TTC549 (cell line): ENCODE measurements around the gene FYCO1.

Experiments used
- FAIRE-seq: peaks from 2 replicates; lab custom pipeline; 2012; peaks lifted over from hg19 to GRCh38; lab: Jason Lieb, UNC

Gene FYCO1

DNA sequence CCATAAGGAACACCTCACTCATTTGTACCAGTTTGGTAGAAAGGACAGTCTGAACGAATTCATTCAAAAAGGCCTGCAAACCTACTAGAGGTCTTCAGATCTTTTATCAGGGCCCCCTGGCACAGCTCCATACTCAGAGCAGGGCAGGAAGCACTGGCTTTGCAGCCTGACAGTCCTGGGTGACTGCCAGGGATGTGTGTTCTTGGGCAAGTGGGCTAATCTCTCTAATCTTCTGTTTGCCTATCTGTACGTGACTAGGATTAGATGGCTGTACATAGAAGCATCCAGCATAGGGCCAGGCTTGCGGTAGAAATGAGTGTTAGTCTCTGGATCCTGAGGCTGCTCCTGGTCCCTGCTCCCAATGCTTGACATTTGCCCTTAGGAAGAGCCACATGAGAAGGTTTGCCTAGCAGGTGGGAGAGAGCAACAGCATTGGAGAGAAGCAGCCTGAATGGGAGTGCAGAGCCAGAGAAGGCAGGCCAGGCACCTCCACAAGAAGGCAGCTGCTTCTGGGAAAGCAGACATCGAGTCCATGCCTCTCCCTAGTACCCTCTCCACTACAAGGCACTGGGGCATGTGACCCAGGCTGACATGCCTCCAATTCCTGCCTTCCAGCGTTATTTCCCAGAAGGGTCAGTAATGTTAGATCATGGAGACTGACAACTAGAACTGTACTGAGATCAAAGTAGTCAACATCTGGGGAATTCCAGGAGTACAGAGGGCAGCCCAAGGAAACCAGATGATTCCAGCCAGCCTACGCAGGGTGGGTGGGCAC is 53.4 kb downstream of the FYCO1 start:
- no peak for FAIRE-seq

DNA sequence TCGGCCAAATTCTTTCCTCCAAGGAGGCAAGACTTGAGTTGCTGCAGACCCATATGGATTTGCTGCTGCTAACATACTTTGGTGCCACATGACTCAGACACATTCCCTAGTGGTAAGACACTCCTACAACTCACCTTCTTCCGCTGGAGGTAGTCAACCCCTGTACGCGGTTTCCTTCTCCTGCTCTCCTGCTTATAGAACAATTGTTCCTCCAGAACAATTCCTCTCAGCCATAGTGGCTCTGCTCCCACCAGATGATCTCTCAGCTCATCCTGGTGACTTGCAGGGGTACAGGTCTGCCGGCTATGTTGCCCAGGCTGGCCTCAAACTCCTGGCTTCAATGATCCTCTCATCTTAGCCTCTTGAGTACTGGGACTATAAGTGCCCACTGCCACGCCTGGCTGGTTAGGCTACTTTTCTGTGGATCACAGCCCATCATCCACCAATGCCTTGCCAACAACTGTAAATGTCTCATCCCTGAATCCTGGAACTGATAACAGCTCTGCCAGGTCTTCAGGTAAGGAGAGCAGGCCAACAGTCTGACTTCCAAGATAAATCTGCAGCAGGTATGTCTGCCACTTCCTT is 54.8 kb downstream of the FYCO1 start:
- FAIRE-seq: no peak

DNA sequence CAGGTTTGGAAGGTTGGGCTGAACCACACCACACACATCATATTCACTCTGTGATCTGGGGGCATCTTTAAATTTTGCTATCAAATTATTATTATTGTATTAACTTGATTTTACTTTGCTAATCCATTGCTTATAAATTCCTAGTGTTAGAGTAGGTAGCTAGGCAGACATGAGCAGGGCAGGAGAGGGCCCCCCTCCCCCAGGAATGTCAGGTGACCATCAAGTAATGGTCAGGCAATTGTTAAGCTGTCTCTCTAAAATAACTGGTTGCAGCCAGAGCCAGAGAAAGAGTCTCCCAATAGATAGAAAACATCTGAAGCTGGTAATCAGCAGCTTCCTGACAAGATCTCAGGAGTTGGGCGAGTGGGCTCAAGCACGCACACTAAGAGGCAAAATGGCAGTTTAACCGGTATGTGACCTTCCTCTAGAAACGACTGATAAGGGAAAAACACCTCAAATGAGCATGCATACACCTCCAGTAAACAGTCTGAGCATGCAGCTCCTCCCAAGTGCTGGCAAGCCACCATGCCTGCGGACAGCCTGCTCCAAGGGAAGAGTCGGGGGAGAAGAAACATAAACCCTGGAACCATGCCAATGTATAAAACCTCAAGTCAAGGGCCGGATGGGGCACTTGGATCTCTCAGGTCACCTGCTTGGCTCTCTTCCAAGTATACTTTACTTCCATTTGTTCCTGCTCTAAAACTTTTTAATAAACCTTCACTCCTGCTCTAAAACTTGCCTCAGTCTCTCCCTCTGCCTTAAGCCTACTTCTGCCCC is 55.4 kb downstream of the FYCO1 start:
- no peak for FAIRE-seq

DNA sequence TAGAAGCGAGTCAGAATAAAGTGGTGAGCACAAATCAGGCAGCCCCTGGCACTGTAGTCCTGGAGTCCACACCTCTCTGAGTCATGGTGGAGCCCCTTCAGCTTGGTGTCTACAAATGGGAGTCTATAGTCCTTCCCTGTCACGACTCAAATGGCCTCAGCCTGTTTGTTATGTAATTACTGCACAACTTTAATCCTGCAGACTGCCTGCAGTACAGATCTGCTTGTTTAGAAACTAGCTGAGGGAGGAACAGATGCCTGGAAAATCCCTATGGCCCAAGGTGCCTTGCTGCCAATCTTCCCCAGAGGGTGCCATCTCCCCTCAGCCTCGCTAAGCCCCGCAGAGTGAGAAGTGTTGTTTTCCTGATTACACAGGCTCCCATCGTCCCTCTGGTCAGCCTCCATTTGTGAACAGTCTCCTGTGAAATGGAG is 56.3 kb downstream of the FYCO1 start:
- no peak for FAIRE-seq

DNA sequence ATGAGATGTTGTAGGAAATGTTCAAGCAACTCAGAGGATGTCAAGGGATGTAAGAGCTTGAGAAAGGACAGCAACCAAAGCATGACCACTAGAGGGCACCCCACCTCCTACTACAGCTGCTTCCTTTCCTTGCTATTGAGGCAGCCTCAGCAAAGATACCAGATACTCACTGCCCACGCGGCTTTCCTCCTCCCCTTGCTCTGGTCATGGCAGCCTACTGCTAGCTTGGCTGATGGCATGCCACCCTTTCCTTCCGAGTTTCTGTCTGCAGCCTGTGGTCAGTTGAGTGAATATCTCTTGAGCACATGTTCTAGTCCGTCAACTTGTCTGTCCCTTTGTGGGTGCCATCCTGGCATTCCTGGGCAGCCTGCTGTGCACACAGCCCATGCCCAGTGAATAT is 56.8 kb downstream of the FYCO1 start:
- no peak for FAIRE-seq

DNA sequence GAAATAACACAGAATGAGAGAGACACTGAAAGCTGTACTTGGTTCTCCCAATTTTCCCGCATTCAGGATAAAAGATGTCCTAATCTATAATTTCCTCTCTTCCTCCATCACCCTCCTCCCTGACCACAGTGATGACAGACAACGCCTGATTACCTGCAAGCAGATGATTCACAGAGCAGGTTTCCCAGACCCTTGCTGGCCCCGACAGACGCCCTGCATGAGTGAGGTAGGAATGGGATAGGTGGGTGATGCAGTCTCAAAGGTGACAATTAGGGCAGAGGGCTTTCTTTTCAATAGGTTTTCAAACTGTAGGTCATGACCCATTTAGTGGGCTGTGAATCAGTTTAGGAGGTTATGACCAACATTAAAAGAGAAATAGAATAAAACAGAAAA is 57.6 kb downstream of the FYCO1 start:
- FAIRE-seq: no peak

DNA sequence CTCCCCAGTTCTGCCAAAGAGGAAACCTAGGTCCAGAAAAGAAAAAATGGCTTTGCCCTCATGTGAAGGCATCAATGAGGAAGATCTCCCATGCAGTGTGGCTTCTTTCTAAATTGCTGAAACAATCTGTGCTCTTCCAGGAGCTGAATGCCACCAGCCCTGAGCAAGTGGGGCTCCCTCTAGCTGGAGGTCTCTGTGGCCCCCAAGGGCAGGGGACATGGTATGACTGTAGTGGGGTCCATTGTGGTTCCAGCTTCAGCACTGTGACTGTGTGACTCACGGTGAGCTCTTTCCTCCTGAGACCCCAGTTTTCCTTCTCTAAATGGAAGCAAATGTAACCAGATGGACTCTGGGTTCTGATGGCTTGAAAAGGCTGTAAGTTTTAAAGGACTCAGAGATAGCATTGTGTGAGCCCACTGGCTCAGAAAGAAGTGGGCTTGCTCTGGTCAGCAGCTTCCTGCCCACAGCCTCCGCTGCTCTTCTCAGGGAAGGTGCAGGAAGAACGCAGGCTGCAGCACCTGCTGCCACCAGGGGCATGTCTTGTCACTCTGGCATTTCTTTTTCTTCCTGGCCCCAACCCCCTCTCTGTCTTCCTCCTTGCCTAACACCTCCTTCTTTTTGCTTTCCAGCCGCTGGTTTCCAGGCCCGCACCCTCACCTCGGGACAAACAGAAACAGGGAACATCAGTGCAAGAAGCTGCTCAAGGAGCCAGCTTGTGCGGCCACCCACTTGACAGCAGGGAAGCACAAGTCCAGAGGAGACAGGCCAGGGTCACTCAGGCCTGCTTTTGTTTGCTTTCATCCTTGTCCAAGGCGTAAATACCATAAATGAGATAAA is 58.2 kb downstream of the FYCO1 start:
- FAIRE-seq: no peak

DNA sequence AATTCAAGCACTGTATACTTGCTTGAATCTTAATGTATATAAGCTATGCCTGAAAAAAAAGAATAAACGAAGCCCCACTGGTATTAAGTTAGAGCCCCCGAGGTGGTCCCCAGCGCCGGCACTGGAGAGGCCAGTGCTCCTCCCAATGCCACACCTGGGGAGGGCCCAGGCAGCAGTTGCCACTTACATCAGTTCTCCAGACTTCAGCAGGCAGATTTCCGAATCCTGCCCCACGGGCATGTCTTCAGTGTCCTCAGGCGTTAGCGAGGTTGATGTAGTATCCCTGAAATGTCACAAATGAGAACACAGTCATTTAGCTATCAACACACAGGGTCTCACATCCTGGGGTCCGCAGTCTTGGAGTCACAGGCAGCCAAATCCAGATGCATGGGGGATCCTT is 59.4 kb downstream of the FYCO1 start:
- FAIRE-seq: no peak

DNA sequence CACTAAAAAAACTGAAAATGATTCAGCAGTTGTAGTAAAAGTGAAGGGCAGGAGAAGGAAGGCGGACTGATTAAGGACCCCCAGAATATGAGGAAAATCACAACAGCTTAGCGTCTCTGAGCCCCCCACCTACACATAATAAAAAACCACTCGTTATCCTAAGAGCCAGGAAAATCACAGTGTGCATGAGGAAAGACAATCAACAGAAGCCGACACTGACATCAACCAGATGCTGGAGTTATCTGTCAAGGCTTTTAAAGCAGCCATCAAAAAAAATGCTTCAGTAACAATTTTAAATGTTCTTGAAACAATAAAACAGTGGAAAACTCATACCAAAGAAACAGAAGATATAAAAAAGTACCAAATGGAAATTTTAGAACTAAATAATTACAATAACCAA is 62.0 kb downstream of the FYCO1 start:
- no peak for FAIRE-seq

DNA sequence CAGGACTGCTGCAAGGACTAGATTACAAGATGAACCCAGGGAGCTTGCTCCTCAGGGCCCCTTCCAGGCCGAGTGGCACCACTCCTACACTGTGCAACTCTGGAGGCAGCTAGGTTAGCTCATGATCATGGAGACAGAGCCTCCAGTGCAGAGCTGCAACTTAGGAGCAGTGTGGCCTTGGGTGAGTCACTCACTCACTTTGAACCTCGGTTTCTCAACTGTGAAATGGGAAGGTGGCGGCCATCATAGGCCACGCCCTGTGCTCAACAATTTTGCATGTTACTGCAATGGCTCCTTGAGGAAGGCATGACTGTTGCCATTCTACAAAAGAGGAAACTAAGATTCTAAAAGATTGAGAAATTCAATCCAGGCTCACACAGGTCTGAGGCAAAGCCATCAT is 63.5 kb downstream of the FYCO1 start:
- FAIRE-seq: no peak

DNA sequence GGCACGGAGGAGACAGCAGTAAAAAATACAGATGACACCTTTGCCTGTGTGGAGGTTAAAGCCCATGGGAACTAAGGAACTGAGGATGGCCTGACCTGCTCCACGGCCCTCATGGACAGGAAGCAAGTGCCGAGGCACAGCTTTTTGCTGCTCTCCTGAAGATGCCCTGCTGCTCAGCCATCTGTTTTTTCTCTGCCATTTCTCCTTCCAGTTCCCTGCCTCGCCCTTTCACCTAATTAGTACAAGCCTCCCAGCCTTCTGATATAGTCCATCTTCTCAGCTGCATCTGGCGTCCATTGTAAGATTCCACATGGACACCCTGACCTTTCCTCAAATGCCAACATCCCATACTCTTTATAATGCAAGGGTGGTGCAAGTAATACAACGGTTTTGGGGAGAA is 64.1 kb downstream of the FYCO1 start:
- FAIRE-seq: no peak

DNA sequence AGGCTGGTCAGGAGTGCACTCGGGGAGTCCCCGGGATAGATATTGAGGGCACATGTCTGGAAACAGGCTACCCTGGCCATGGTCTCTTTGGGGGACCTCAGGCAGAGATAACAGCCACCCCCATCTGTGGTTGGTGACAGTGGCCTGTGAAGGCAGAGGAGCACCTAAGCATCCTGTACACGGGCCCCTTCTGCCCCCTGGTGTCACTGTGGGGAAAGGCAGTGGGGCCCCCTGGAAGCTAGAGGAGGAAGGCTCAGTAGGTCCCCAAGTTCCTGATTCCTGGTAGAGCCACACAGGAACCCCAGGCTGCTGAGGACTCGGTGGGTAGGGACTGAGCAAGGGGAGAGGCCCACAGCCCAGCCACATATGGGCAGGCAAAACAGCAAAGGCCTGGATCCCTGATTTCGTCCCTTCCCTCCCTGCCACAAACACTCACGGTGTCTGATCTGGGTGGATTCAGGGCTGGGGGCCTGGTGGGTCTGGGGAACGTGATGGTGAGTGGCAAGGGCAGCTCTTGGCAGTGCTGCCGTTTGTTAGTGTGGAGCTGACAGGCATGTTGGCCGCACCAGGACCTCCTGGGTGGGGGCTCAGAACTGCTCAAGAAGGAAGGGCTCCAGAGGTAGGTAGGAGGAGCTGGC is 66.5 kb downstream of the FYCO1 start:
- no peak for FAIRE-seq

DNA sequence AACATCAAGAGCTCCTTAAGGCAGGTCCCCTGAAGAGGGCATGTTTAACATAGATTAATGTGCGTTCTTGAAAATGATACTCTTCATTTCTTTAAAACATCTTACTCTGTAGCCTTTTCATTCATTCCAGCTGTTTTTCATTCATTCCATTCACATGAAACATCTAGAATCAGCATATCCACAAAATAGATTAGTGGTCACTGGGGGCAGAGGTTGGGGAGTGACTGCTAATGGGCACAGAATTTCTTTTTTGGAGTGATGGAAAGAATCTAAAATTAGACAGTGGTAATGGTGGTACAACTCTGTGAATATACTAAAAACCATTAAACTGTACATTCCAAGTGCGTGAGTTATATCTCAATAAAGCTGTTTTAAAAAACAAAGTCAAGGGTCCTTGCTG is 67.7 kb downstream of the FYCO1 start:
- no peak for FAIRE-seq

DNA sequence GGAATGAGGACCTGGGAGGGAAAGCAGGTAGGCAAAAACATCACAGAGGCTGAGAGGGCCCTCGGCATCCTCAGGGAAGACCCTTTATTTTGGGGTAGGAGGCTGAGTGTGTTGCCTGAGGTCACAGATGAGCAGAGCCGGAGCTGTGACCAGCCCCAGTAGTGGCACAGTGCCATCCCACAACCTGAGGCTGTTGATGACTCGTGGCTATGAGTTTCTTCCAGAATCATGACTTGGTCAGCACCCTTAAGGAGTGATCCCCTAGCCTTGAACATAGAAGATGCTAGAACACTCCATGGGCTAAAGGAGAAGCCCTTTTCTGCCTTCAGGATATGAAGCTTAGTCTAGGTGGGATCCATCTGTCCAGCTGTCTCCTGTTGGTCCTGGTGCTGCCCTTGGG is 71.9 kb downstream of the FYCO1 start:
- no peak for FAIRE-seq

DNA sequence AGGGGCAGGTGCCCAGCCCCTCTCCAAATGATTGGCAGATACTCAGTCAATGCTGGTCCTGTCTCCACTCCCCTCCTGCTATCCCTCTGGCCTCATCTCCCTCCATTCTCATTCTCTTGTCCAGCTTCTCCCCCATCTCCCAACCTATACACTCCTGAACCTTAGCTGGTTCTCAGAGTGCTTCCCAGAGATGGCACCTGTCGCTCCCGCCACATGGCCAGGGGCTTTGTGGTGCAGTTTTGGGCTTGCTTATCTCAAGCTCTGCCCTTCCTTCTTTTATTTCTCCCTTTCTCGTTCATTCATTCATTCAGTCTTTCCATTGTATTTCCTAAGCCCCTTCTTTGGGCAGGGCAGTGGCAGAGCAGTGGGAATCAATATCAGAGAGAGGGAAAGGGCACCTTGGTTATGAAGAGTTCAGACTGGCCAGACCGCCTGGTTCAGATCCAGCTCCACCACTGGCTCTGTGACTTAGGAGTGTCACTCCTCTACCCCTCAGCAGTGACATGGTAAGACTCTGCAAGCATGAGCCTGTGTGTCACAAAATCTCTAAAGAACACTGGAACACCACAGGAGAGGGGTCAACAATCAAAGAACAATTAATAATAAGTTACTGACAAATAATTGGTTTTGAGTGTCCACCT is 72.6 kb downstream of the FYCO1 start:
- no peak for FAIRE-seq

DNA sequence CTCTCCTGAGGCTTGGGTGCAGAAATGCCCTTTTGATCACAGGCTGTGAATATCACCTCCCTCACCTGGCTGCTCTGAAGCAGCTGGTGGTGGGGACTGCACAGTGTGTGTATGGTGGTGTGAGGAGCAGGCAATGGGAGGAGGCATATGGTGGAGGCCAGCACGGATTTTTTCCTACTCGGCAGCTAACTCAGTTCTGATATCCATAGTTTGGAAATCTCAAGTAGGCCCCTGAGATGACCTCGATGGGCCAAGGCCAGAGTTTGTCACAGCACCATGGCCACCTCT is 73.6 kb downstream of the FYCO1 start:
- no peak for FAIRE-seq

DNA sequence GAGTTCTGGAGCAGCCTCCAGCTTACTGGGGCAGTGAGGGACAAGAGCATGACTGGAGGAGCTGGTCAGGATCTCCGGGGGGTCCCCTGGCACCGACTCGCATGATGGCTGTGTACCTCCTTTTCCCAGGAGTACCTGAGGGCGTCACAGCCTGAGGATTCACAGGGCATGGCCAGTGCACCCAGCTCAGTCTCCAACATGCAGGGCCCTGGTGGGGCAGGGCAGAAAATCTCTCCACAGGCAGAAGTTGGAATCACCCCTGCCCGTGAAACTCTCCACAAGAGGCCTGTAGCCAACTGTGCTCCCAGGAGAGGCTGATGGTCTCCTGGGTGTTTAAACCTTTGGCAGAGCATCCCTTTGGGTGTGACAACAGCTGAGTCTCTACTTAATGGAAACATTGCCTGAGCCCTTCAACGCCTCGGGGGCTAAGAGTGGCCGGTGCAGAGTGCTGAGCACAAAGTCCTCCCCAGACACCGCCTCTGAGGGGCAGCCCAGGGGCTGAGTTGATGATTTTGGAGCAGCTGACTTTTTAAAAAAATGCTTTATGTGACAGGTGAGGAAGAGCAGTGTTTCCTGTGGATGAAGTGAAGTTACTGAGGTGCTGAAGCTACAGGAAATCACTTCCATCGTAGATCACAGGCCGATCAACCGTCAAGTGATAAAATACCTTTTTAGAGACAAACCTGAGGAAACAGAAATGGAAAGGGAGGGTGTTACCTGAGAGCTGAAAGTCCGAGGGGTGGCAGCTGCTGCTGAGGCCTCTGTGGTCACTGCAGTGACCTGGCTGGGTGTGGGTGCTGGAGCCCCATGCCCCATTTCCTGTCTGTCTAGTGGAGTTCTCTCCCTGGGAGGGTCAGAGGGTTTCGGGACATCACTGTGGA is 74.2 kb downstream of the FYCO1 start:
- FAIRE-seq: no peak

DNA sequence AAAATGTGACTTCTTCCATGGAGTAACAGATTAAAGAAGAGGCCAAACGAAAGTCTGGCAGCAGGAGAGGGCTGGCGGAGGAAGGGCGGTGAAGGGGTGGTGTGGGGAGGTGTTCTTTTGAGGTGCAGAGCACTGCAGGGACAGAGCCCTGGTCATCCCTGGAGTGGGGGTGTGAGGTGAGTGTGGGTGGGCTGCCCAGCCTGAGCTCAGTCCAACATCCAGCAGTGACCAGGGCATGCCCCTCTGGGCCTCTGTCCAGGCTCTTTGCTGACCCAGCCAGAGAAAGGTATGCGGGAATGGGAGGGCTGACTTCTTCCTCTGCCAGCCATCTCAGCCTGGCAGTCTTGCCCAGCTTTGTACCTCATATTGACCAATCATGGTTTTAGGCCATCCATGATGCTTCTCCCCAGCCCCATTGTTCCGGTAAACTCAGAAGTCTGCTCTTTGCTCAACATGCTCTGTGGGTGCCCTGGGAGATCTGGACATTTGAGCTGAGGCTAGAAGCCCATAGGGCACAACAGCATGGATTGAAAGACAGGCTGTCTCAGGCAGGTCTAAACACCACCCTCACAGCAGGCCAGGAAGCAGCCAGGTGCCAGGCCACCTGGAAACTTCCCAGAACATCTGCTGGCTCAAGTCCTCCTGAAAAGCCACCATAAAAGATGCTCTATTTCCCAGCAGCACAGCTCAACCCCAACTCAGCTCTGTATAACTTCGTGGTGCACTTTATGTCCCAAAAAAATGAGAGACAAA is 78.3 kb downstream of the FYCO1 start:
- no peak for FAIRE-seq

DNA sequence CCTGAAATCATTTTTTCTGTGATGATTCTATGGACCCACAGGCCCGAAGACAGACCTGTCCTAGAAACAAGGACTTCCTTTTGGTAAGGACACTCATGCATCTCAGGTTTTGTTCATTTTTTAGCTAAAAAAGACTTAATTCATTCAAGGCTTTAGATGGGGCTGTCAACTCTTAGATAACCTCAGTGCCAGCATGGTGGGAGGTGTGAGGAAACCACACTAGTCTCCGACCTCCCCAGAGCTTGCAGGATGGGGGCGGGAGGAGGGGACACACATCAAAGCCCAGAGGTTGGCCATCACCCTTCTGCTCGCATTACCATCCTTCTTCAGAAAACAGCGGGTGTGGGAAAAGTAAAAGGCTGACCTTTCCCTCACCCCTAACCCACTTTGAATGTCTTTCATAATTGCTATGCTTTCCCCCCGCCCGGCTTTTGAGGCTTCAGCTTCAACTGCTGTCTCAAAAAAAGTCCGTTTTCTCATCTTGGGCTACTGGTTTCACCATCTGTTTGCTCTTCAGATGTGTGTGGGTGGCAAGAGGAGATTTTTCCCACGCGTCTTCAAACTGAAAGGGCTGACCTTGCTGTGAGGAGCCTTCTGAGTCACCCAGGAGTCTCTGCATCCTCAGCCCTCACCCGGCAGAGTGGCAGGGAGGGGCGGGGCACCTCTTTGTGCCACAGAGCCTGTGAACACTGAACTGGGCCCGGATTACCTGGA is 79.9 kb downstream of the FYCO1 start:
- FAIRE-seq: no peak
